ENCODE measurements around the gene NIN. TPM values are rescaled to one million over a fixed set of nuclear protein-coding genes. Genes with fewer than 3 reads are reported as not detected.

Gene NIN
- total RNA-seq, 3 donors from 2014 or later = 20.5 to 36.3 (median 27.9) TPM

DNA sequence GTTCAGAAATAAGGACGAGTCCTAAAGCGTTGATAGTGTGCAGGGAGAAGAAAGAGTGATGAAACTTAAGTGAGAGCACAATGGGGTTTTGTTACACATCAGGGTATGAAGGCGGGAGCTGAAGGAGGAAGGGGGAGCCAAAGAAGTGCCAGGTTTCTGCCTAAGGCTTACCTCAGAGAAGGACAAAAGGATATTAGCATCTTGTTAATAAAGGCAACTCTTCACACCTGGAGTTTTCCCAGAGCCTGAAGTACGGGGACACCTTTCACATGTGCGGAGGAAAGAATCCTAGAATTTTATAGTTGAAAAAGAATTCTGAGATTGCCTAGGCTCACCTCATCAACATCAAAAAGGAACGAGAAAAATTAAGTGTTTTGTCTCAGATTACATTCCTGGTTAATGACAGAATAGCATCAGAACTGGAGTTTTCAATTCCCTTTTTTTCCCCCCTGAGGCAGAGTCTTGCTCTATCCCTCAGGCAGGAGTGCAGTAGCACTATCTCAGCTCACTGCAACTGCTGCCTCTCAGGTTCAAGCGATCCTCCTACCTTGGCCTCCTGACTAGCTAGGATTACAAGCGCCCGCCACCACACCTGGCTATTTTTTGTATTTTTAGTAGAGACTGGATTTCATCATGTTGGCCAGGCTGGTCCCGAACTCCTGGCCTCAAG lies 160.6 kb downstream of the NIN start:
- Histone ChIP-seq H3K4me3 (no peak overlapping the region), H3K9me3 (no peaks in the 10 kb centered on the region), H3K4me1 (ENCODE audit: low read depth) (no peaks in the 10 kb centered on the region), H3K36me3 (ENCODE audit: low read depth) (no peaks in the 10 kb centered on the region)
- no peak for DNase-seq
- intact Hi-C loops (cut with DNase I, micrococcal nuclease) = no loop called here
- TF ChIP-seq, protein P1, sequence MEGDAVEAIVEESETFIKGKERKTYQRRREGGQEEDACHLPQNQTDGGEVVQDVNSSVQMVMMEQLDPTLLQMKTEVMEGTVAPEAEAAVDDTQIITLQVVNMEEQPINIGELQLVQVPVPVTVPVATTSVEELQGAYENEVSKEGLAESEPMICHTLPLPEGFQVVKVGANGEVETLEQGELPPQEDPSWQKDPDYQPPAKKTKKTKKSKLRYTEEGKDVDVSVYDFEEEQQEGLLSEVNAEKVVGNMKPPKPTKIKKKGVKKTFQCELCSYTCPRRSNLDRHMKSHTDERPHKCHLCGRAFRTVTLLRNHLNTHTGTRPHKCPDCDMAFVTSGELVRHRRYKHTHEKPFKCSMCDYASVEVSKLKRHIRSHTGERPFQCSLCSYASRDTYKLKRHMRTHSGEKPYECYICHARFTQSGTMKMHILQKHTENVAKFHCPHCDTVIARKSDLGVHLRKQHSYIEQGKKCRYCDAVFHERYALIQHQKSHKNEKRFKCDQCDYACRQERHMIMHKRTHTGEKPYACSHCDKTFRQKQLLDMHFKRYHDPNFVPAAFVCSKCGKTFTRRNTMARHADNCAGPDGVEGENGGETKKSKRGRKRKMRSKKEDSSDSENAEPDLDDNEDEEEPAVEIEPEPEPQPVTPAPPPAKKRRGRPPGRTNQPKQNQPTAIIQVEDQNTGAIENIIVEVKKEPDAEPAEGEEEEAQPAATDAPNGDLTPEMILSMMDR (IDR thresholded peaks at IDR 0.05) = no peak
- no peak for ATAC-seq

Other genes with a start within 250 kb of the NIN start
- 10 to 100 TPM; 17.0 to 29.0 (median 18.0) TPM for gene SAV1, start 162.9 kb downstream of the NIN start, total RNA-seq
- gene ABHD12B, start 40.9 kb upstream of the NIN start, total RNA-seq = 10 to 100 TPM in 2 of 3 donors, 1 to 10 TPM in 1; 3.1 to 16.2 (median 14.2) TPM
- gene PYGL, start 113.3 kb upstream of the NIN start, total RNA-seq = 10 to 100 TPM; 31.0 to 43.7 (median 41.4) TPM